ENCODE measurements around the gene TMEM135.

Gene TMEM135

GRCh38 chr11:87203907-87204602 is 166.3 kb downstream of the TMEM135 start:
- DNase-seq: no peak

GRCh38 chr11:87212891-87213290 is 175.2 kb downstream of the TMEM135 start:
- DNase-seq: no peak

GRCh38 chr11:87213444-87213843 is 175.7 kb downstream of the TMEM135 start:
- DNase-seq: peak; percentile 18

- peak; percentile 3 for DNase-seq
Observed at GRCh38 chr11:87215236-87215635, 177.5 kb downstream of the TMEM135 start.

GRCh38 chr11:87219266-87219665 is 181.5 kb downstream of the TMEM135 start:
- DNase-seq: no peak

- DNase-seq: no peak
Observed at GRCh38 chr11:87223816-87224215, 186.1 kb downstream of the TMEM135 start.

GRCh38 chr11:87224486-87224885 is 186.8 kb downstream of the TMEM135 start:
- DNase-seq: no peak

- DNase-seq: no peak
Observed at GRCh38 chr11:87228820-87229219, 191.1 kb downstream of the TMEM135 start.

GRCh38 chr11:87230995-87231394 is 193.3 kb downstream of the TMEM135 start:
- no peak for DNase-seq

- no peak for DNase-seq
Observed at GRCh38 chr11:87232320-87232719, 194.6 kb downstream of the TMEM135 start.

- no peak for DNase-seq
Observed at GRCh38 chr11:87235366-87235765, 197.6 kb downstream of the TMEM135 start.

- no peak for DNase-seq
Observed at GRCh38 chr11:87236368-87236767, 198.6 kb downstream of the TMEM135 start.

- no peak for DNase-seq
Observed at GRCh38 chr11:87239001-87239400, 201.3 kb downstream of the TMEM135 start.

- DNase-seq: no peak
Observed at GRCh38 chr11:87239531-87239930, 201.8 kb downstream of the TMEM135 start.

- no peak for DNase-seq
Observed at GRCh38 chr11:87251560-87251959, 213.8 kb downstream of the TMEM135 start.

GRCh38 chr11:87252869-87253268 is 215.1 kb downstream of the TMEM135 start:
- DNase-seq: peak; percentile 70

GRCh38 chr11:87254562-87254961 is 216.8 kb downstream of the TMEM135 start:
- DNase-seq: no peak

GRCh38 chr11:87255589-87255988 is 217.9 kb downstream of the TMEM135 start:
- DNase-seq: no peak

- DNase-seq: no peak
Observed at GRCh38 chr11:87256694-87257340, 219.1 kb downstream of the TMEM135 start.

GRCh38 chr11:87258171-87258833 is 220.6 kb downstream of the TMEM135 start:
- DNase-seq: no peak

- no peak for DNase-seq
Observed at GRCh38 chr11:87259736-87260135, 222.0 kb downstream of the TMEM135 start.

GRCh38 chr11:87260811-87261210 is 223.1 kb downstream of the TMEM135 start:
- DNase-seq: no peak

GRCh38 chr11:87263264-87263838 is 225.6 kb downstream of the TMEM135 start:
- DNase-seq: no peak

GRCh38 chr11:87263979-87264378 is 226.2 kb downstream of the TMEM135 start:
- DNase-seq: no peak

Measured in activated CD4-positive, alpha-beta T cell treated with anti-CD3 and anti-CD28 coated beads, Interleukin-2, amount 50 U/mL, for 16 hours (primary cell).